Prostate gland (tissue), 2 donors: ENCODE results near the gene CKAP5.

Experiments used
- CTCF ChIP-seq, 4 experiments: fragments of 200-600 bp in 2 of 4; fragments of 450-650 bp in 2 of 4; sonication (generic) in 2 of 4; IDR thresholded peaks; 1 replicate in 3 of 4; 2 replicates in 1 of 4; pipeline ENCODE4 v1.5.1; 2016 to 2019; ENCODE audit warnings: antibody characterized with exemption in 4 of 4, mild to moderate bottlenecking in 2 of 4, moderate library complexity in 2 of 4
- POLR2A ChIP-seq: fragments of 450-650 bp; IDR thresholded peaks from one replicate; pipeline ENCODE4 v1.6.1; 2016; ENCODE audit warnings: antibody characterized with exemption, mild to moderate bottlenecking
- POLR2AphosphoS5 ChIP-seq: sonication (generic); formaldehyde crosslinking; IDR thresholded peaks from one replicate; pipeline ENCODE4 v1.6.1; 2017; ENCODE audit warnings: antibody characterized with exemption

- TF ChIP-seq CTCF (IDR thresholded peaks at IDR 0.05) (no peak), POLR2AphosphoS5 (no peak), POLR2A (no peak)
These were observed 127.7 kb downstream of the CKAP5 start for GRCh38 chr11:46718155-46719019.
